Activated CD8-positive, alpha-beta memory T cell treated with anti-CD3 and anti-CD28 coated beads, Interleukin-2, amount 10 ng/mL, durations not matched to agents 7 days and 5 days (primary cell): ENCODE measurements around the gene GRIK1. TPM values are rescaled to one million over a fixed set of nuclear protein-coding genes. Genes with fewer than 3 reads are reported as not detected.

ENCODE experiments used
- ATAC-seq: fragments of 150-1000 bp; cut with Tn5 transposase; one replicate; pipeline ENCODE4 v1.10.0; 2021; ENCODE audit warnings: moderate library complexity
- CTCF ChIA-PET: fragments of 350-600 bp; sonication (Branson Sonifier 250); formaldehyde crosslinking; loops from one replicate; lab custom pipeline; 2021; ENCODE audit warnings: antibody characterized with exemption; lab: Charles Lee
- DNase-seq: peaks from one replicate; pipeline ENCODE4 v3.0.0-alpha.2; 2020
- H3K27ac Mint-ChIP-seq: one replicate; pipeline ENCODE4 v1.8.0; 2021; ENCODE audit warnings: mild to moderate bottlenecking, mixed read lengths
- H3K27me3 Mint-ChIP-seq: one replicate; pipeline ENCODE4 v1.8.0; 2021; ENCODE audit warnings: mixed read lengths
- H3K36me3 Mint-ChIP-seq: one replicate; pipeline ENCODE4 v1.8.0; 2021; ENCODE audit warnings: mild to moderate bottlenecking, mixed read lengths
- H3K4me1 Mint-ChIP-seq: one replicate; pipeline ENCODE4 v1.8.0; 2021; ENCODE audit warnings: mixed read lengths
- H3K4me3 Mint-ChIP-seq: one replicate; pipeline ENCODE4 v1.8.0; 2021; ENCODE audit warnings: mild to moderate bottlenecking, moderate library complexity, mixed read lengths
- H3K9me3 Mint-ChIP-seq: one replicate; pipeline ENCODE4 v1.8.0; 2022; ENCODE audit warnings: low read depth, mixed read lengths
- total RNA-seq, 2 experiments: library from RNA; stranded (reverse); gene quantifications; one replicate each; pipeline ENCODE4 v1.2.3, GENCODE V29; 2021

The GRIK1 gene
- total RNA-seq, 2 experiments from 2014 or later = not detected

DNA sequence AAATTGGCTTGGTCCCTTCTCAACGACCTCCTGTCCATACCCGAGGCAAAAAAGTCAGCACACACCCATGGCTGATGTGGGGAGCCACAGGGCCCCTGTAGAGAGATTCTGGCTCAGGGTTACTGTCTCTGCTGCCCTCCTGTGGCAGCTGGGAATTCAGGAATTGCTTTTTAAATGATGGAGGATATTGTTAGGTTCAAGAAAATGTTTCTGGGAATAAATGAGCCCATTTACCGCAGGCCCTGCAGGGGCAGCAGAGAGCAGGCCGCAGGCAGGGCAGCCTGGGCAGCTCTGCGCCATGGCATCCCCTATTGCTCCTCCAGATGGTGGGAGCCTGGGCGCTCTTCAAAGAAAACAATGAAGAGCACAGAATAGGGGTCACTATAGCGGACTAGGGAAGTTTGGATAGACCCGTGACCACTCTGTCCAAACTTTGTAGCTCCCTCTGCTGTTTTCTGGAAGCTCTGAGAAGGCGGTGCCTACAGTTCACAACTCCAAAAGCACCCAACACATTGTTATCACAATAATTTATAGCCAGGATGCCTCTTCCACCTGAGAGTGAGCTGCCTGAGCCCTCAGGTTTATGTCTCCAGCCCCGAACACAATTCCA, 440.0 kb downstream of the GRIK1 start:
- no peak for ATAC-seq
- H3K9me3 Mint-ChIP-seq = peaks cover 2% of the 10 kb centered on the region
- no peak overlapping the region for H3K4me3 Mint-ChIP-seq
- H3K4me1 Mint-ChIP-seq = no peaks in the 10 kb centered on the region
- CTCF ChIA-PET = interaction anchor here (1.0 to 1.2 kb wide), 2 partner anchors 14 to 123 kb away, joined by 3 read pairs; no protein-coding TSS in a partner anchor
- H3K27ac Mint-ChIP-seq = no peak overlapping the region
- no peaks in the 10 kb centered on the region for H3K27me3 Mint-ChIP-seq
- no peak for DNase-seq
- H3K36me3 Mint-ChIP-seq = no peaks in the 10 kb centered on the region

DNA sequence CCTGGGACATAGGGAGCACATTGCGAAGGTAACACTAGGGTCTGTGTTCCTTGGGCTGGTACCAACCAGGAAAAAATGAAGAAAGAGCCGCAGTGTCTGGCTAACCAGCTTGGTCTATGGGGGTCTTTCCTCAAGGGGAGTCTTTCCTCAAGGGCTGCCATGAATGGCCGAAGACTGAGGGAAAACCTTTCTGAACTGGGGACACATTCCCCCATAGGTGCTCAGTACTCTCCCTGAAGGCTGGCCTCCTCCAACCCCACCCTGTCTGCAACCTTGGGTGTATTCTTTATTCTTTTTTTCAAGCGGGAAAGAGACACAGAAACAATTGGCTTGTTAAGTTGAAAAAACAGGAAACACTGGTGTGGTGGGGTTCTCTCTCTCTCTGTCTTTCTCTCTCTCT, 440.6 kb downstream of the GRIK1 start:
- Mint-ChIP-seq H3K27me3 (no peaks in the 10 kb centered on the region), H3K9me3 (peaks cover 2% of the 10 kb centered on the region), H3K4me1 (no peaks in the 10 kb centered on the region), H3K27ac (no peak overlapping the region), H3K36me3 (no peaks in the 10 kb centered on the region), H3K4me3 (no peak overlapping the region)
- no peak for ATAC-seq
- CTCF ChIA-PET = no interaction called here
- no peak for DNase-seq

DNA sequence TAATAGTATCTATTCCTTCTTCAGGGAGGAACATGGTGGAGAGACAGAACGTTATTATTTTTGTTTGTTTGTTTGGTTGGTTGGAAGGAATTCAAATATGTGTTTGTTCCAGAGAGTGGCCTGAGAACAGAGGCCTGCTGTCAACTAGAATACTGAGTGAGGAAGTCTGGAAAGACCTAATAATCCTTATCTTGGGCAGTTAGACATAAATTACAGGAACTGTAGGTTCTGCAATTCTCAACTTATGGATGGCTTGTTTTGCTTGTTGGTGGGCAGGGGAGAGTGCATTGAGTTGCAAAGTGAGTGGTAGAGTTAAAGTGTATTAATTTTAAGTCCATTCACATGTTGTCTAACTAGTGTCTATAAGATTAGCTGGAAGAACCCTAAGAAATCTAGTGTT, 443.5 kb downstream of the GRIK1 start:
- H3K4me1 Mint-ChIP-seq = no peaks in the 10 kb centered on the region
- peaks cover 2% of the 10 kb centered on the region for H3K9me3 Mint-ChIP-seq
- H3K4me3 Mint-ChIP-seq = no peak overlapping the region
- CTCF ChIA-PET = no interaction called here
- H3K36me3 Mint-ChIP-seq = no peaks in the 10 kb centered on the region
- ATAC-seq (no peak), DNase-seq (no peak)
- H3K27ac Mint-ChIP-seq = no peak overlapping the region
- no peaks in the 10 kb centered on the region for H3K27me3 Mint-ChIP-seq

DNA sequence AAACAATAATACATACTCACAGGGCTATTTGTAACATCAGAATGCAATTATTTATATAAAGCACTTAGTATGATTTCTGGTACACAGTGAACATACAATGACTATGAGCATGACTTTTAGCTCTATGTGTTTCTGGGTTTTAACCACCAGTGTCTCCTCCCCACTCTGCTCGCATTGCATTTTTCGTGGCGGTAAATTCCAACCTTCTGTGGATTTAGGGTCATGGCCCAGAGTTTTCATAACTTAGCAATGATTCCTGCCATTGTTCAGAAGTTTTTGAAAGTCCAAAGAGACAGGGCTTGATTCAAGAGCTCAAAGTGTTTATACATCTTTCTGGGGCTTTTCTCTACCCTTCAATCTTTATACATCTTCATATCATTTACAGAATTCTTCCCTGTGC, 449.8 kb downstream of the GRIK1 start:
- H3K9me3 Mint-ChIP-seq = no peaks in the 10 kb centered on the region
- no peaks in the 10 kb centered on the region for H3K4me1 Mint-ChIP-seq
- no peaks in the 10 kb centered on the region for H3K36me3 Mint-ChIP-seq
- no peak overlapping the region for H3K27ac Mint-ChIP-seq
- CTCF ChIA-PET = no interaction called here
- ATAC-seq (no peak), DNase-seq (no peak)
- H3K27me3 Mint-ChIP-seq = no peaks in the 10 kb centered on the region
- no peak overlapping the region for H3K4me3 Mint-ChIP-seq

DNA sequence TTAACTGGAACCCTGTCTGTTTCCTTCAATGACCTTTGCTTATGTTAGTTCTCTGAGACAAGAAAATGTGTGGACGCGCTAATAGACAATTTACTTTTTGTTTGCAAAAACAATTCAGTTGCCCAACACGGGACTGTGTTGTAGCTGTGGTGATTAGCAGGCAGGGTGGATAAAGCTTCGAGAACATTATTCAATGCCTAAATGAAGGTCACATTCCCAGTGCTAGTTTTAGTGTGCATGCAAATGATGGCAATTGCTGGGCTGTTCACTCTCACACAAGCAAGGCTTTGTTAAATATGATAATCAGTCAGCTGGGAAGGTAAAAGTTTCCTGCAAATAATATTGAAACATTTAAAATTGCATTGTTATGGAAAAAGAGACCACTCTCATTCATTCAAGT, 452.6 kb downstream of the GRIK1 start:
- ATAC-seq (no peak), DNase-seq (no peak)
- Mint-ChIP-seq H3K4me3 (no peak overlapping the region), H3K4me1 (no peaks in the 10 kb centered on the region), H3K36me3 (no peaks in the 10 kb centered on the region), H3K27me3 (no peaks in the 10 kb centered on the region), H3K27ac (no peak overlapping the region), H3K9me3 (no peaks in the 10 kb centered on the region)
- CTCF ChIA-PET = interaction anchor here (0.9 to 1.1 kb wide), 2 partner anchors 10 to 11 kb away, joined by 3 to 4 read pairs; no protein-coding TSS in a partner anchor

Other genes with a start within 250 kb of the GRIK1 start
- gene CLDN17, start 226.8 kb upstream of the GRIK1 start, total RNA-seq = not detected